Mucosa of descending colon (tissue), 3 donors: ENCODE data around the gene PGLYRP1. TPM values are rescaled to one million over a fixed set of nuclear protein-coding genes. Genes with fewer than 3 reads are reported as not detected.

Source experiments
- ATAC-seq: fragments of 200-7000 bp; cut with Tn5 transposase; one replicate; pipeline ENCODE4 v1.9.1; 2020; ENCODE audit warnings: mild to moderate bottlenecking, moderate library complexity
- DNase-seq, 3 donors: peaks; one replicate each; pipeline ENCODE4 v3.0.0-alpha.2; 2020
- H3K36me3 ChIP-seq: fragments of 200-600 bp; one replicate; pipeline ENCODE4 v1.8.0; 2021; ENCODE audit warnings: low read depth, mild to moderate bottlenecking
- H3K4me1 ChIP-seq: fragments of 200-600 bp; one replicate; pipeline ENCODE4 v1.8.0; 2021; ENCODE audit warnings: low read depth, mild to moderate bottlenecking
- H3K4me3 ChIP-seq: fragments of 200-600 bp; one replicate; pipeline ENCODE4 v1.8.0; 2021; ENCODE audit warnings: mild to moderate bottlenecking
- H3K9me3 ChIP-seq: fragments of 200-600 bp; one replicate; pipeline ENCODE4 v1.8.0; 2021; ENCODE audit warnings: mild to moderate bottlenecking
- CTCF ChIP-seq: fragments of 200-600 bp; IDR thresholded peaks from one replicate; pipeline ENCODE4 v1.8.0; 2022; ENCODE audit warnings: antibody characterized with exemption, mild to moderate bottlenecking
- intact Hi-C, 2 donors: fragments of 100-400 bp; cut with DNase I in 1 of 2; cut with micrococcal nuclease in 1 of 2; formaldehyde crosslinking; loops; one replicate each; pipeline versions ENCODE4 v1.11.0 to v1.11.1; 2022; cut with DNase I, micrococcal nuclease
- total RNA-seq, 3 donors: library from RNA; stranded (reverse); fragmentation: NEBNext Ultra II Directional in 2 of 3; extraction: Animal tissue kit (Norgen Biotek cat#: 25700) in 2 of 3; gene quantifications; one replicate each; pipeline versions ENCODE4 v1.2.1 to v1.2.4, GENCODE V29; 2021 to 2023
- donor health status: DM: no; HTN: no; CAD: no; lungs with moderate emphysema.
- donor health status: DM: no; HTN: no; CAD: no.
- donor health status: DM: no; HTN: yes; CAD: no.

The PGLYRP1 gene
- total RNA-seq, 3 donors from 2014 or later: not detected

GRCh38 chr19:46066471-46066870, 43.6 kb upstream of the PGLYRP1 start:
- Histone ChIP-seq H3K36me3 (no peaks in the 10 kb centered on the region), H3K4me1 (no peaks in the 10 kb centered on the region), H3K4me3 (no peak overlapping the region), H3K9me3 (no peaks in the 10 kb centered on the region)
- ATAC-seq (no peak), DNase-seq (no peak)
- intact Hi-C loops: no loop called here
- TF ChIP-seq CTCF: no peak

- H3K4me1 ChIP-seq: no peaks in the 10 kb centered on the region
- DNase-seq: no peak
- no peaks in the 10 kb centered on the region for H3K36me3 ChIP-seq
- H3K9me3 ChIP-seq: peaks cover 5% of the 10 kb centered on the region
- no peak overlapping the region for H3K4me3 ChIP-seq
- TF ChIP-seq CTCF: no peak
- intact Hi-C loops: no loop called here
- no peak for ATAC-seq
These were observed 42.7 kb upstream of the PGLYRP1 start for GRCh38 chr19:46065486-46066071.

GRCh38 chr19:46063201-46063600, 40.3 kb upstream of the PGLYRP1 start:
- no peak for TF ChIP-seq CTCF
- Histone ChIP-seq H3K36me3 (no peaks in the 10 kb centered on the region), H3K9me3 (peaks cover 9% of the 10 kb centered on the region), H3K4me3 (no peak overlapping the region), H3K4me1 (no peaks in the 10 kb centered on the region)
- intact Hi-C loops: no loop called here
- no peak for ATAC-seq
- no peak for DNase-seq

- intact Hi-C loops: no loop called here
- no peak for ATAC-seq
- Histone ChIP-seq H3K4me3 (no peak overlapping the region), H3K36me3 (no peaks in the 10 kb centered on the region), H3K4me1 (no peaks in the 10 kb centered on the region), H3K9me3 (peaks cover 9% of the 10 kb centered on the region)
- no peak for TF ChIP-seq CTCF
- no peak for DNase-seq
These were observed 37.2 kb upstream of the PGLYRP1 start for GRCh38 chr19:46060012-46060411.

- intact Hi-C loops: no loop called here
- H3K4me1 ChIP-seq: no peaks in the 10 kb centered on the region
- no peak for ATAC-seq
These were observed 35.9 kb upstream of the PGLYRP1 start for GRCh38 chr19:46058778-46059177.

More at GRCh38 chr19:46058778-46059177, 35.9 kb upstream of the PGLYRP1 start:
- Histone ChIP-seq H3K9me3 (peaks cover 9% of the 10 kb centered on the region), H3K4me3 (no peak overlapping the region), H3K36me3 (no peaks in the 10 kb centered on the region)
- DNase-seq: no peak
- no peak for TF ChIP-seq CTCF
